PC-9 (cell line): ENCODE measurements around the gene ZNF652. TPM values are rescaled to one million over a fixed set of nuclear protein-coding genes. Genes with fewer than 3 reads are reported as not detected.

Experiments used
- BruUV-seq: library from RNA; stranded (reverse); fragments of 400-500 nt; replicated peaks from 2 replicates; lab custom pipeline; 2021; lab: Mats Ljungman, UMichigan
- CTCF ChIA-PET: fragments of 300-600 bp; sonication (Branson Sonifier 250); formaldehyde crosslinking; loops from one replicate; lab custom pipeline; 2022; ENCODE audit warnings: antibody characterized with exemption; lab: Charles Lee
- POLR2A ChIA-PET: fragments of 300-600 bp; sonication (Branson Sonifier 250); formaldehyde crosslinking; loops from one replicate; lab custom pipeline; 2022; ENCODE audit warnings: antibody characterized with exemption; ENCODE audit not compliant: unreplicated experiment; lab: Charles Lee
- DNase-seq, 2 experiments: peaks; one replicate each; pipeline versions ENCODE4 v3.0.0 to v3.0.0-alpha.2; 2015 to 2022; ENCODE audit warnings: mixed read lengths in 1 of 2
- H2AFZ ChIP-seq: fragments of 200-600 bp; sonication (generic); 2 replicates; pipeline ENCODE4 v1.8.1; 2017; ENCODE audit warnings: antibody characterized with exemption
- H3F3A ChIP-seq: fragments of 200-600 bp; sonication (generic); 2 replicates; pipeline ENCODE4 v1.8.1; 2017; ENCODE audit warnings: antibody characterized with exemption, mild to moderate bottlenecking, low read depth; ENCODE audit not compliant: insufficient read depth
- H3K27ac ChIP-seq: fragments of 200-600 bp; sonication (generic); 2 replicates; pipeline ENCODE4 v1.6.1; 2016; ENCODE audit warnings: mixed run types
- H3K27me3 ChIP-seq: fragments of 200-600 bp; sonication (generic); 2 replicates; pipeline ENCODE4 v1.6.1; 2016; ENCODE audit warnings: low read depth, mixed run types; ENCODE audit not compliant: insufficient read depth
- H3K36me3 ChIP-seq: fragments of 200-600 bp; sonication (generic); 2 replicates; pipeline ENCODE4 v1.6.1; 2016; ENCODE audit warnings: low read depth, mixed run types
- H3K4me1 ChIP-seq: fragments of 200-600 bp; sonication (generic); replicated peaks from 2 replicates; pipeline ENCODE4 v1.6.1; 2016; ENCODE audit warnings: mixed run types; ENCODE audit not compliant: insufficient read depth
- H3K4me2 ChIP-seq: fragments of 200-600 bp; sonication (generic); 2 replicates; pipeline ENCODE4 v1.6.1; 2017; ENCODE audit warnings: mixed run types
- H3K4me3 ChIP-seq: fragments of 200-600 bp; sonication (generic); 2 replicates; pipeline ENCODE4 v1.6.1; 2016; ENCODE audit warnings: mixed run types
- H3K79me2 ChIP-seq: fragments of 200-600 bp; sonication (generic); 2 replicates; pipeline ENCODE4 v1.6.1; 2017; ENCODE audit warnings: low read depth, mixed run types
- H3K9me2 ChIP-seq: fragments of 200-600 bp; sonication (generic); 2 replicates; pipeline ENCODE4 v1.8.1; 2017; ENCODE audit warnings: mild to moderate bottlenecking; ENCODE audit not compliant: insufficient read depth
- H3K9me3 ChIP-seq: fragments of 200-600 bp; sonication (generic); 2 replicates; pipeline ENCODE4 v1.8.1; 2016; ENCODE audit warnings: low read depth; ENCODE audit not compliant: insufficient read depth
- H4K20me1 ChIP-seq: fragments of 200-600 bp; sonication (generic); 2 replicates; pipeline ENCODE4 v1.8.1; 2017; ENCODE audit not compliant: insufficient read depth
- CTCF ChIP-seq: fragments of 200-600 bp; sonication (generic); conservative IDR thresholded peaks from 2 replicates; pipeline ENCODE4 v1.6.1; 2017; ENCODE audit warnings: mixed run types, antibody characterized with exemption, mild to moderate bottlenecking, moderate library complexity
- EZH2 ChIP-seq: fragments of 200-600 bp; sonication (generic); IDR thresholded peaks from 2 replicates; pipeline ENCODE4 v1.8.0; 2017; ENCODE audit warnings: antibody characterized with exemption, low read depth
- intact Hi-C: fragments of 100-400 bp; cut with micrococcal nuclease; formaldehyde crosslinking; loops from one replicate; pipeline ENCODE4 v1.10.0; 2022; ENCODE audit not compliant: unreplicated experiment
- total RNA-seq: library from RNA; stranded (reverse); gene quantifications from 2 replicates; pipeline ENCODE4 v1.2.3, GENCODE V29; 2021

Gene ZNF652
- total RNA-seq, 1 experiment from 2014 or later = 49.8 TPM

DNA sequence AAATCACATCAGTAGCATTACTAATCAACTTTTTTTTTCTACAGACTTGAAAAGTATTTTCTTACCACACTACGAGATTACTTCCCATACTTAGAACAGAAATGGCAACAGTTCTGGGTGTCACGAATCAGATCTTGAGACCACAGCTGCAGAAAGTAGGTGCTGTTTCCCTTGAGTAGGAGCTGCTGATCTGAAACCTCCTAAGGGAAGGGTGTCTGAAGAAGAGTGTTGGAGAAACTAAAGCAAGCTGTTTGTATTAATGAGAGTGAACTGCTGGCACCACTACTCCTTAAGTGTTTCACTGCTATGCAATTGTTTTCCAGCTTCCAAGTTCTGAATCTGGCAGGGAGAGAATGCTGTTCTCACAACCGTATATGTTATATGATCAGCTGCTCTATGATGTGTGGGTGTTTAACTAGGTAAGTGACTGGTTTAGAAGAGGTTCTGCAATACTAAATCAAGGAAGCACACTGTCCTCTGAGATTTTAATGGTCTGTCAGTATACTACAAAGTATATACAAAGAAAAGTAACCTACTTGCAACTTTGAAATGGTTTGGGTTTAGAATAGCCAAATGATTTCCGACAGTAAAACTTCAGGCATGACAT, 3.3 kb downstream of the ZNF652 start:
- Histone ChIP-seq H3K9me3 (no peaks in the 10 kb centered on the region), H3K27me3 (no peaks in the 10 kb centered on the region), H3F3A (peaks cover 4% of the 10 kb centered on the region; the same call in 1 of the 2 replicates), H3K4me3 (no peak overlapping the region), H3K4me2 (peak overlapping the region; percentile 98), H3K9me2 (no peaks in the 10 kb centered on the region), H3K79me2 (peaks cover 78% of the 10 kb centered on the region), H2AFZ (no peak overlapping the region), H3K27ac (no peak overlapping the region), H4K20me1 (peaks cover 54% of the 10 kb centered on the region), H3K36me3 (no peaks in the 10 kb centered on the region), H3K4me1 (peaks cover 34% of the 10 kb centered on the region)
- TF ChIP-seq CTCF (no peak), EZH2 (no peak)
- no peak for DNase-seq
- ChIA-PET CTCF (no interaction called here), POLR2A (interaction anchor here (0.7 to 1.0 kb wide), 2 partner anchors 41 to 457 kb away, joined by 3 to 4 read pairs; no protein-coding TSS in a partner anchor)
- BruUV-seq = no TSS peak
- intact Hi-C loops = no loop called here

- Histone ChIP-seq H3F3A (peaks cover 4% of the 10 kb centered on the region; the same call in 1 of the 2 replicates), H3K9me2 (no peaks in the 10 kb centered on the region), H2AFZ (no peak overlapping the region), H3K4me1 (peaks cover 26% of the 10 kb centered on the region), H4K20me1 (peaks cover 64% of the 10 kb centered on the region), H3K9me3 (no peaks in the 10 kb centered on the region), H3K79me2 (peaks cover 89% of the 10 kb centered on the region), H3K4me3 (no peak overlapping the region), H3K4me2 (no peak overlapping the region), H3K36me3 (no peaks in the 10 kb centered on the region), H3K27ac (no peak overlapping the region), H3K27me3 (no peaks in the 10 kb centered on the region)
- ChIA-PET POLR2A (interaction anchor here (0.7 kb wide), 1 partner anchor 57 kb away, joined by 3 read pairs; the partner anchor contains the start of gene PHB1), CTCF (interaction anchor here (0.7 kb wide), 1 partner anchor 198 kb away, joined by 5 read pairs; no protein-coding TSS in a partner anchor)
- DNase-seq = no peak
- no TSS peak for BruUV-seq
- intact Hi-C loops = no loop called here
- TF ChIP-seq CTCF (no peak), EZH2 (no peak)
Measured at GRCh38 chr17:49357516-49357915, 4.5 kb downstream of the ZNF652 start.

- Histone ChIP-seq H3K27me3 (no peaks in the 10 kb centered on the region), H3K4me3 (no peak overlapping the region), H3F3A (peaks cover 1% of the 10 kb centered on the region; the same call in 1 of the 2 replicates), H4K20me1 (peaks cover 65% of the 10 kb centered on the region), H3K79me2 (peaks cover 99% of the 10 kb centered on the region), H3K4me2 (no peak overlapping the region), H3K9me3 (no peaks in the 10 kb centered on the region), H3K27ac (no peak overlapping the region), H3K9me2 (no peaks in the 10 kb centered on the region), H3K36me3 (no peaks in the 10 kb centered on the region), H2AFZ (no peak overlapping the region), H3K4me1 (peaks cover 26% of the 10 kb centered on the region)
- intact Hi-C loops = no loop called here
- ChIA-PET POLR2A (no interaction called here), CTCF (interaction anchor here (0.6 kb wide), 1 partner anchor 936 kb away, joined by 9 read pairs; no protein-coding TSS in a partner anchor)
- BruUV-seq = no TSS peak
- no peak for TF ChIP-seq CTCF
- TF ChIP-seq EZH2 = no peak
- no peak for DNase-seq
Measured at GRCh38 chr17:49356320-49356719, 5.7 kb downstream of the ZNF652 start.
